Stomach (tissue), 9 donors: ENCODE data around the gene MACROD1. TPM values are rescaled to one million over a fixed set of nuclear protein-coding genes. Genes with fewer than 3 reads are reported as not detected.
A peak's percentile ranks its signal among the peaks of the same experiment; 100 is the strongest.
"Not testable (repeated sequence)": the region's sequence is repeated elsewhere in the genome, so short reads cannot be mapped to it uniquely, and the experiment has no call there.

Source experiments
- DNase-seq, 2 donors: peaks; one replicate each; pipeline versions ENCODE4 v3.0.0 to v3.0.0-alpha.2; 2013 to 2019
- H3K27ac ChIP-seq, 5 donors: fragments of 200-600 bp in 4 of 5; sonication (generic) in 4 of 5; one replicate each; pipeline ENCODE4 v1.5.1; 2013 to 2019; ENCODE audit warnings: mild to moderate bottlenecking in 1 of 5, moderate library complexity in 1 of 5
- H3K27me3 ChIP-seq, 3 donors: fragments of 200-600 bp; sonication (generic); one replicate each; pipeline ENCODE4 v1.5.1; 2017 to 2019; ENCODE audit warnings: mixed run types in 1 of 3
- H3K36me3 ChIP-seq, 4 donors: fragments of 200-600 bp; sonication (generic); 1 replicate in 3 of 4; 2 replicates in 1 of 4; pipeline ENCODE4 v1.5.1; 2016 to 2019
- H3K4me1 ChIP-seq, 4 donors: fragments of 200-600 bp; sonication (generic); one replicate each; pipeline ENCODE4 v1.5.1; 2016 to 2019
- H3K4me3 ChIP-seq, 4 donors: fragments of 200-600 bp; sonication (generic) in 3 of 4; one replicate each; pipeline ENCODE4 v1.5.1; 2016 to 2019; ENCODE audit warnings: mild to moderate bottlenecking in 1 of 4
- H3K9me3 ChIP-seq, 4 donors: fragments of 200-600 bp; sonication (generic); one replicate each; pipeline ENCODE4 v1.5.1; 2016 to 2019
- CTCF ChIP-seq, 7 experiments: fragments of 450-650 bp in 4 of 7; fragments of 200-600 bp in 3 of 7; sonication (generic) in 3 of 7; IDR thresholded peaks; one replicate each; pipeline ENCODE4 v1.5.1; 2016 to 2019; ENCODE audit warnings: antibody characterized with exemption in 7 of 7, control low read depth in 2 of 7, mild to moderate bottlenecking in 1 of 7
- EP300 ChIP-seq: sonication (generic); formaldehyde crosslinking; IDR thresholded peaks from one replicate; pipeline ENCODE4 v1.6.1; 2017; ENCODE audit warnings: antibody characterized with exemption
- POLR2A ChIP-seq, 4 donors: fragments of 450-650 bp; IDR thresholded peaks; one replicate each; pipeline ENCODE4 v1.6.1; 2016; ENCODE audit warnings: antibody characterized with exemption in 4 of 4, control low read depth in 2 of 4, mild to moderate bottlenecking in 1 of 4, moderate library complexity in 1 of 4
- POLR2AphosphoS5 ChIP-seq, 3 donors: sonication (generic); formaldehyde crosslinking; IDR thresholded peaks; one replicate each; pipeline ENCODE4 v1.6.1; 2016; ENCODE audit warnings: antibody characterized with exemption in 3 of 3
- WGBS, 5 donors: extraction: QIAGEN DNeasy Blood & Tissue Kit in 3 of 5; methylation state at CpG; one replicate each; pipeline versions ENCODE4 v1.1.5 to v1.1.7; 2013 to 2018; 5-methylcytosine and 5-hydroxymethylcytosine counted together
- intact Hi-C: fragments of 100-400 bp; cut with DNase I; formaldehyde crosslinking; loops from one replicate; pipeline ENCODE4 v1.15.1; 2023; ENCODE audit warnings: low total_unique reads
- polyA plus RNA-seq, 3 donors: library from polyadenylated mRNA; stranded (reverse); fragments of 200-250 nt; gene quantifications; one replicate each; pipeline ENCODE4 v1.2.3, GENCODE V29; 2013
- total RNA-seq, 5 donors: library from RNA; depleted of rRNA; stranded (reverse); fragments of >200 nt; gene quantifications; one replicate each; pipeline versions ENCODE4 v1.1.0 to v1.2.3, GENCODE V29; 2014 to 2016
- donor health status: healthy with polysubstance abuse.
- donor health status: Bipolar disorder and iron deficiency.
- donor health status: healthy.

Gene MACROD1
- total and polyA plus RNA-seq, 8 donors: 18.0 to 283 (median 47.4) TPM

- peak overlapping the region in 2 of 5 donors; percentile 23 for H3K27ac ChIP-seq
- WGBS, 5 donors: 90 to 95% (median 93%) methylated on average over 4 to 5 of the region's 5 CpGs
- intact Hi-C loops: no loop called here
These were observed 186.5 kb downstream of the MACROD1 start for GRCh38 chr11:63979426-63979825.

GRCh38 chr11:63978551-63979239 is 187.2 kb downstream of the MACROD1 start:
- Histone ChIP-seq H3K4me1 (peaks cover 19 to 50% (median 39%) of the 10 kb centered on the region in 4 donors), H3K27me3 (no peaks in the 10 kb centered on the region), H3K4me3 (no peak overlapping the region), H3K9me3 (no peaks in the 10 kb centered on the region), H3K27ac (peak overlapping the region in 1 of 5 donors; percentile 23), H3K36me3 (peaks cover 0 to 21% (median 11%) of the 10 kb centered on the region in 4 donors)
- DNase-seq: peak in 1 of 2 donors; percentile 54
- intact Hi-C loops: no loop called here
- TF ChIP-seq EP300: no peak
- TF ChIP-seq POLR2AphosphoS5 (IDR thresholded peaks at IDR 0.05): no peak
- TF ChIP-seq CTCF (IDR thresholded peaks at IDR 0.05): no peak
- TF ChIP-seq POLR2A (IDR thresholded peaks at IDR 0.05): no peak
- 37 to 55% (median 50%) methylated on average over 10 of the region's 10 CpGs for WGBS, 5 donors

More at GRCh38 chr11:63979426-63979825, 186.5 kb downstream of the MACROD1 start:
- Histone ChIP-seq H3K4me3 (no peak overlapping the region), H3K9me3 (no peaks in the 10 kb centered on the region), H3K27me3 (no peaks in the 10 kb centered on the region), H3K36me3 (peaks cover 0 to 21% (median 11%) of the 10 kb centered on the region in 4 donors), H3K4me1 (peaks cover 19 to 45% (median 35%) of the 10 kb centered on the region in 4 donors)
- no peak for DNase-seq
- TF ChIP-seq POLR2A (IDR thresholded peaks at IDR 0.05) (no peak), POLR2AphosphoS5 (IDR thresholded peaks at IDR 0.05) (no peak), EP300 (no peak), CTCF (IDR thresholded peaks at IDR 0.05) (no peak)

- Histone ChIP-seq H3K27ac (peak within 1 kb of the TSS; percentile 90 to 97 (median 96)), H3K36me3 (peaks cover 0 to 21% (median 11%) of the 10 kb centered on the region in 4 donors), H3K4me1 (peaks cover 19 to 49% (median 39%) of the 10 kb centered on the region in 4 donors), H3K27me3 (peaks cover 0 to 8% (median 4%) of the 10 kb centered on the region in 3 donors), H3K4me3 (peak within 1 kb of the TSS; percentile 75 to 96 (median 78)), H3K9me3 (no peaks in the 10 kb centered on the region)
- peak; percentile 64 to 94 (median 85) for TF ChIP-seq POLR2AphosphoS5 (IDR thresholded peaks at IDR 0.05)
- TF ChIP-seq POLR2A (IDR thresholded peaks at IDR 0.05): no peak
- peak in 1 of 7 experiments; percentile 15 for TF ChIP-seq CTCF (IDR thresholded peaks at IDR 0.05)
- TF ChIP-seq EP300: no peak
- 0 to 1% (median 0%) methylated on average over 36 to 67 of the region's 67 CpGs for WGBS, 5 donors
- intact Hi-C loops: no loop called here
- peak; percentile 98 to 100 for DNase-seq
These were observed 191.4 kb downstream of the MACROD1 start, which contains the start of gene COX8A for GRCh38 chr11:63974259-63975143. COX8A (plus strand) TSS chr11:63974620; CDS start chr11:63974681, 61 bp downstream.

GRCh38 chr11:63973912-63974258 is 192.0 kb downstream of the MACROD1 start:
- H3K9me3 ChIP-seq, H3K27me3 ChIP-seq, DNase-seq, intact Hi-C loops: not testable (repeated sequence)
- Histone ChIP-seq H3K27ac (peak overlapping the region in 2 of 5 donors; percentile 92 to 97), H3K4me3 (peak overlapping the region in 3 of 4 donors; percentile 16 to 78 (median 75)), H3K4me1 (peaks cover 19 to 43% (median 35%) of the 10 kb centered on the region in 4 donors), H3K36me3 (peaks cover 0 to 14% (median 9%) of the 10 kb centered on the region in 4 donors)
- WGBS, 5 donors: 60 to 66% (median 61%) methylated on average over 18 of the region's 18 CpGs
